Activated naive CD8-positive, alpha-beta T cell treated with anti-CD3 and anti-CD28 coated beads, Interleukin-2, amount 10 ng/mL, durations not matched to agents 7 days and 5 days (primary cell): ENCODE measurements around the gene CENPX. TPM values are rescaled to one million over a fixed set of nuclear protein-coding genes. Genes with fewer than 3 reads are reported as not detected.

Experiments used
- ATAC-seq: fragments of 150-1000 bp; cut with Tn5 transposase; one replicate; pipeline ENCODE4 v1.10.0; 2021; ENCODE audit warnings: low read depth, moderate library complexity
- POLR2A ChIA-PET: fragments of 350-600 bp; sonication (Branson Sonifier 250); formaldehyde crosslinking; loops from one replicate; lab custom pipeline; 2021; ENCODE audit warnings: antibody characterized with exemption; lab: Charles Lee
- DNase-seq: peaks from one replicate; pipeline ENCODE4 v3.0.0; 2021
- H3K27ac Mint-ChIP-seq: one replicate; pipeline ENCODE4 v1.8.0; 2022; ENCODE audit warnings: mild to moderate bottlenecking, mixed read lengths
- H3K27me3 Mint-ChIP-seq: one replicate; pipeline ENCODE4 v1.8.0; 2022; ENCODE audit warnings: mild to moderate bottlenecking, moderate library complexity, mixed read lengths
- H3K36me3 Mint-ChIP-seq: one replicate; pipeline ENCODE4 v1.8.0; 2021; ENCODE audit warnings: mild to moderate bottlenecking, mixed read lengths
- H3K4me1 Mint-ChIP-seq: one replicate; pipeline ENCODE4 v1.8.0; 2021; ENCODE audit warnings: mixed read lengths
- H3K4me3 Mint-ChIP-seq: one replicate; pipeline ENCODE4 v1.8.0; 2022; ENCODE audit warnings: mild to moderate bottlenecking, moderate library complexity, mixed read lengths
- H3K9me3 Mint-ChIP-seq: one replicate; pipeline ENCODE4 v1.8.0; 2021; ENCODE audit warnings: mixed read lengths
- total RNA-seq, 2 experiments: library from RNA; stranded (reverse); gene quantifications; one replicate each; pipeline ENCODE4 v1.2.3, GENCODE V29; 2021

CENPX gene
- total RNA-seq, 2 experiments from 2014 or later: 62.0 to 64.7 TPM

DNA sequence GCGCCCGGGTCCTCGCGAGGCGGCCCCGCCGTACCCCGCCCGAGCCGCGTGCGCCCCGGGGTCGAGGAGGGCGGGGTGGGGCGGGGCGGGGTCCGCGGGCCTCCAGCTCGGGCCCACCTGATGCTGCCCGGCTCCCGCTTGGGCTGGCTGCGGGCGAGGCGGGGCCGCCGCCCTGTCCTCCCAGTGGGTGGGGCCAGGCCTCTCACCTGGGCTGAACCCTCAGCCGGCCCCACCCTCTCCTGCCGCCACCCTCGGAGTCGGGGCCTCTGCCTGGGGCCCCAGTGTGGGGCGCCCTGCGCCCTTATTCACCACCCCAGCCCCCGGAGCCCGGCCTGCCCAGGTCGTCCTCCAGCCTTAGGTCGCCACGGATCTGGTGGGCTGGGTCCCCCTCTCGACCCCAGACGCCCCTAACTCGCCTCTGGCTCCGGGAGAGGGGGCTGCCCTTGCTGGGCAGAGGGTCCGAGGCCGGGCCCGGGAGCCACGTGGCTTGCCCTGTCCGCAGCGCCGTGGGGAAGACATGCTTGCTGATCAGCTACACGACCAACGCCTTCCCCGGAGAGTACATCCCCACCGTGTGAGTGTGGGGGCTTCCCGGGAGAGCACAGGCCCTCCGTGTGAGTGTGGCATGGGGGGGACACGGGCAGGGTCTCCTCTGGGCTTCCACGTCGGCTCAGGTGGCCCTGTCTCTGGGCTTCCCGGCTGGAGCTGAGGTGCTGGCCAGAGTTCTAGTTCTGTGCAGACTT, 9.4 kb upstream of the CENPX start:
- peaks cover 13% of the 10 kb centered on the region for H3K36me3 Mint-ChIP-seq
- no peaks in the 10 kb centered on the region for H3K27me3 Mint-ChIP-seq
- H3K4me1 Mint-ChIP-seq: peaks cover 15% of the 10 kb centered on the region
- DNase-seq (peak; percentile 68), ATAC-seq (peak; percentile 40)
- H3K9me3 Mint-ChIP-seq: no peaks in the 10 kb centered on the region
- H3K4me3 Mint-ChIP-seq: peak overlapping the region; percentile 44
- POLR2A ChIA-PET: interaction anchor here (0.9 to 1.0 kb wide), 3 partner anchors 9 to 124 kb away, joined by 3 read pairs; partner anchors contain the start of genes CENPX and LRRC45
- H3K27ac Mint-ChIP-seq: no peak overlapping the region

GRCh38 chr17:82031303-82031884, 8.7 kb upstream of the CENPX start, which contains the start of gene RAC3:
Gene RAC3 (plus strand): TSS chr17:82031678. CDS start chr17:82031762, 84 bp downstream.
- POLR2A ChIA-PET: interaction anchor here (0.6 to 1.5 kb wide), 5 partner anchors 8 to 236 kb away, joined by 3 to 7 read pairs (median 3); partner anchors contain the start of genes CENPX and LRRC45
- H3K4me1 Mint-ChIP-seq: peaks cover 17% of the 10 kb centered on the region
- no peak for DNase-seq
- ATAC-seq: peak; percentile 28
- no peaks in the 10 kb centered on the region for H3K27me3 Mint-ChIP-seq
- peak within 1 kb of the TSS; percentile 71 for H3K27ac Mint-ChIP-seq
- H3K9me3 Mint-ChIP-seq: no peaks in the 10 kb centered on the region
- H3K36me3 Mint-ChIP-seq: peaks cover 13% of the 10 kb centered on the region
- peak within 1 kb of the TSS; percentile 77 for H3K4me3 Mint-ChIP-seq

GRCh38 chr17:82030470-82031302, 8.0 kb upstream of the CENPX start:
- peaks cover 13% of the 10 kb centered on the region for H3K36me3 Mint-ChIP-seq
- ATAC-seq (peak; percentile 69), DNase-seq (peak; percentile 91)
- peak overlapping the region; percentile 71 for H3K27ac Mint-ChIP-seq
- H3K4me1 Mint-ChIP-seq: peaks cover 16% of the 10 kb centered on the region
- POLR2A ChIA-PET: interaction anchor here (0.6 to 1.7 kb wide), 12 partner anchors 7 to 287 kb away, joined by 3 to 9 read pairs (median 4); partner anchors contain the start of genes CD7, CENPX, FASN and LRRC45
- H3K27me3 Mint-ChIP-seq: no peaks in the 10 kb centered on the region
- no peaks in the 10 kb centered on the region for H3K9me3 Mint-ChIP-seq
- peak overlapping the region; percentile 77 for H3K4me3 Mint-ChIP-seq

GRCh38 chr17:82029990-82030469, 7.4 kb upstream of the CENPX start:
- no peak overlapping the region for H3K4me3 Mint-ChIP-seq
- peaks cover 11% of the 10 kb centered on the region for H3K4me1 Mint-ChIP-seq
- no peak overlapping the region for H3K27ac Mint-ChIP-seq
- H3K27me3 Mint-ChIP-seq: no peaks in the 10 kb centered on the region
- POLR2A ChIA-PET: interaction anchor here (0.9 to 1.7 kb wide), 9 partner anchors 8 to 125 kb away, joined by 3 to 9 read pairs (median 3); partner anchors contain the start of gene FASN
- H3K9me3 Mint-ChIP-seq: no peaks in the 10 kb centered on the region
- ATAC-seq (no peak), DNase-seq (no peak)
- peaks cover 8% of the 10 kb centered on the region for H3K36me3 Mint-ChIP-seq

- Mint-ChIP-seq H3K27me3 (no peaks in the 10 kb centered on the region), H3K9me3 (no peaks in the 10 kb centered on the region), H3K4me1 (peaks cover 11% of the 10 kb centered on the region), H3K36me3 (peaks cover 6% of the 10 kb centered on the region), H3K4me3 (peak overlapping the region; percentile 60), H3K27ac (peak overlapping the region; percentile 16)
- no peak for DNase-seq
- POLR2A ChIA-PET: interaction anchor here (1.0 to 1.7 kb wide), 3 partner anchors 9 to 126 kb away, joined by 3 to 9 read pairs (median 3); partner anchors contain the start of gene FASN
- no peak for ATAC-seq
These were observed 6.7 kb upstream of the CENPX start for GRCh38 chr17:82029391-82029790.

GRCh38 chr17:82028966-82029365, 6.3 kb upstream of the CENPX start:
- no peaks in the 10 kb centered on the region for H3K9me3 Mint-ChIP-seq
- H3K4me3 Mint-ChIP-seq: no peak overlapping the region
- POLR2A ChIA-PET: interaction anchor here (1.7 kb wide), 1 partner anchor 70 kb away, joined by 9 read pairs; the partner anchor contains the start of gene FASN
- no peak overlapping the region for H3K27ac Mint-ChIP-seq
- ATAC-seq (no peak), DNase-seq (no peak)
- H3K4me1 Mint-ChIP-seq: peaks cover 14% of the 10 kb centered on the region
- H3K27me3 Mint-ChIP-seq: no peaks in the 10 kb centered on the region
- peaks cover 6% of the 10 kb centered on the region for H3K36me3 Mint-ChIP-seq

DNA sequence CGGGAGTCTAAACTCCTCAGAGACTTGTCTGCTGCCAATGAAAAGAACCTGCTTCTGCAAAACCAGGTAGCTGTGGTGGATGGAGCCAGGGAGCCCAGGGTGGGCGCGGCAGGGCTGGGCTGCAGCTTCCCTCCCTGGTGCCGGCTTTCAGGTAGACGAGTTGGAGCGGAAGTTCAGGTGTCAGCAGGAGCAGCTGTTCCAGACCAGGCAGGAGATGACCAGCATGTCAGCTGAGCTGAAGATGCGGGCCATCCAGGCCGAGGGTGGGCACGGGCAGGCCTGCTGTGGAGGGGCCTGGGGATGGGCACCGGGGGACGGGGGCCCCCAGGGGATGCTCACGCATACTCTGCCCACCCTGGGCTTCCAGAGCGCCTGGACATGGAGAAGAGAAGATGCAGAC, 5.6 kb upstream of the CENPX start:
- POLR2A ChIA-PET: no interaction called here
- Mint-ChIP-seq H3K4me3 (no peak overlapping the region), H3K27ac (no peak overlapping the region), H3K27me3 (no peaks in the 10 kb centered on the region), H3K9me3 (no peaks in the 10 kb centered on the region), H3K36me3 (peaks cover 6% of the 10 kb centered on the region), H3K4me1 (peaks cover 15% of the 10 kb centered on the region)
- ATAC-seq: no peak
- no peak for DNase-seq

DNA sequence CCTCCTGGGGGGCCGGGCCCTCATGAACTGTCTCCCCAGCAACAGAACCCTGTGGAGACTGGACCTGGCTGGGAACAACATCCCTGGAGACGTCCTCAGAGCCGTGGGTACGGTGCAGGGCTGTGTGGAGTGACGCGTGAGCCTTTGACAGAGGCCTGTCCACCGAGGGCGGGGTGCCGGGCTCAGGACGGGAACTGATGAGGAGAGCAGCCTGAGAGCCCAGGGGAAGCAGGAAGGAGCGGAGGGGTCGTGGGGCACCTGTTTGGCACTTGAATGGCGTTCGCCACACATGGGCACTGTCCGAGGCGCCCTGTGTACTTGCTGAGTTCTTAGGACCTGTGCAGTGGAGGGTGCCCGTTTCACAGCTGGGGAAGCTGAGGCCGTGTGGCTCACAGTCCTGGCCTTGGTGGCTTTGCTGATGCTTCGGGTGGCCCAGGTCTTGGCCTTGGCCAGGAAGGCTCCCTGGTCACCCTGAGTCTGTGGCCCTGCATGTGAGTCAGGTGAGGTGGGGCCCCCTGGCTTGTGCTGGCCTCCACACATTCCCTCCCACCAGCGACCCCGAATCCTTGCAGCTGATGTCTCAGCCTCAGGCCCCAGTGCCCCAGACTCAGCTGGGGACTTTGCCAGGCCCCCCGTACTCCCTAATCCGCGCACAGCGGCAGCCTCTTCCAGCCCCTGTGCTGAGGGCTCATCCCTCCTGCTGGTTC, 2.9 kb upstream of the CENPX start:
- H3K9me3 Mint-ChIP-seq: no peaks in the 10 kb centered on the region
- no peaks in the 10 kb centered on the region for H3K27me3 Mint-ChIP-seq
- no peak overlapping the region for H3K4me3 Mint-ChIP-seq
- no peak for ATAC-seq
- peaks cover 4% of the 10 kb centered on the region for H3K36me3 Mint-ChIP-seq
- H3K4me1 Mint-ChIP-seq: peaks cover 23% of the 10 kb centered on the region
- no peak overlapping the region for H3K27ac Mint-ChIP-seq
- no peak for DNase-seq
- POLR2A ChIA-PET: no interaction called here

DNA sequence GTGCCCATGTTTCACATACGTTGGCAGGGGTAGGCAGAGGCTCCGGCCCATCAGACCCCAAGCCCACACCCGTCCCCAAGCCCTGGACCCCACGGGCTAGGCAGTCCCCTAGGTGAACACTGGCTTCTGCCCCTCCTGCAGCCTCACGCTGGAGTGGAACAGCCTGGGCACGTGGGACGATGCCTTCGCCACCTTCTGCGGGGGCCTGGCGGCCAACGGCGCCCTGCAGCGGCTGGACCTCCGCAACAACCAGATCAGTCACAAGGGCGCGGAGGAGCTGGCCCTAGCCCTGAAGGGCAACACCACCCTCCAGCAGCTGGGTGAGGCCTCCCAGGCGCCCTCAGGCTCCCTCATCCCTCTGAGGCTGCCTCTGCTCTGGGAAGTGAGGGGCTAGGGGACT, 2.2 kb upstream of the CENPX start:
- Mint-ChIP-seq H3K27ac (no peak overlapping the region), H3K9me3 (no peaks in the 10 kb centered on the region), H3K36me3 (peaks cover 4% of the 10 kb centered on the region), H3K4me3 (no peak overlapping the region), H3K27me3 (no peaks in the 10 kb centered on the region), H3K4me1 (peaks cover 22% of the 10 kb centered on the region)
- POLR2A ChIA-PET: interaction anchor here (2.0 kb wide), 1 partner anchor 81 kb away, joined by 6 read pairs; no protein-coding TSS in a partner anchor
- no peak for DNase-seq
- no peak for ATAC-seq

- H3K4me1 Mint-ChIP-seq: peaks cover 19% of the 10 kb centered on the region
- DNase-seq (no peak), ATAC-seq (no peak)
- peak overlapping the region; percentile 60 for H3K27ac Mint-ChIP-seq
- peak overlapping the region; percentile 86 for H3K4me3 Mint-ChIP-seq
- POLR2A ChIA-PET: interaction anchor here (0.7 to 5.7 kb wide), 13 partner anchors 8 to 215 kb away, joined by 3 to 39 read pairs (median 4); partner anchors contain the start of genes ANAPC11, ASPSCR1, DCXR and FASN
- H3K36me3 Mint-ChIP-seq: no peaks in the 10 kb centered on the region
- H3K9me3 Mint-ChIP-seq: no peaks in the 10 kb centered on the region
- H3K27me3 Mint-ChIP-seq: no peaks in the 10 kb centered on the region
These were observed 966 bp upstream of the CENPX start for GRCh38 chr17:82023447-82024241.

GRCh38 chr17:82022981-82023446, 336 bp upstream of the CENPX start, which contains the start of gene LRRC45:
Gene LRRC45 (plus strand): TSS chr17:82023305. CDS start chr17:82023644, 339 bp downstream.
- POLR2A ChIA-PET: interaction anchor here (0.7 to 5.7 kb wide), 15 partner anchors 8 to 206 kb away, joined by 3 to 39 read pairs (median 4); partner anchors contain the start of genes ANAPC11, ASPSCR1, DCXR and FASN
- Mint-ChIP-seq H3K36me3 (no peaks in the 10 kb centered on the region), H3K4me3 (peak within 1 kb of the TSS; percentile 86), H3K4me1 (peaks cover 19% of the 10 kb centered on the region), H3K27me3 (no peaks in the 10 kb centered on the region), H3K27ac (peak within 1 kb of the TSS; percentile 72), H3K9me3 (no peaks in the 10 kb centered on the region)
- ATAC-seq: peak; percentile 94
- peak; percentile 100 for DNase-seq
